ENCODE data around the gene OTUB2.

- no peak for TF ChIP-seq CTCF (IDR thresholded peaks at IDR 0.05)
- TF ChIP-seq POLR2A (IDR thresholded peaks at IDR 0.05) = no peak
These were observed 20.6 kb downstream of the OTUB2 start for GRCh38 chr14:94046696-94047250.
